CD4-positive, CD25-positive, alpha-beta regulatory T cell (primary cell): Measurements from ENCODE around the gene SDK1. TPM values are rescaled to one million over a fixed set of nuclear protein-coding genes. Genes with fewer than 3 reads are reported as not detected.

Source experiments
- ATAC-seq, 2 donors: fragments of 150-1000 bp; cut with Tn5 transposase; one replicate each; pipeline ENCODE4 v1.10.0; 2021; ENCODE audit warnings: low read depth in 2 of 2, moderate number of reproducible peaks in 2 of 2, moderate library complexity in 1 of 2
- DNase-seq, 3 donors: peaks; one replicate each; pipeline versions ENCODE4 v3.0.0 to v3.0.0-alpha.2; 2012 to 2022; ENCODE audit warnings: mixed read lengths in 1 of 3
- H3K27ac ChIP-seq: one replicate; pipeline ENCODE4 v1.7.0; 2013; ENCODE audit warnings: mild to moderate bottlenecking, low read length; ENCODE audit not compliant: insufficient read depth, poor library complexity, severe bottlenecking
- H3K27me3 ChIP-seq: one replicate; pipeline ENCODE4 v1.7.0; 2013; ENCODE audit warnings: low read length; ENCODE audit not compliant: control insufficient read depth, insufficient read depth
- H3K36me3 ChIP-seq: one replicate; pipeline ENCODE4 v1.7.0; 2013; ENCODE audit warnings: mild to moderate bottlenecking, low read length, moderate library complexity; ENCODE audit not compliant: control insufficient read depth, insufficient read depth
- H3K4me1 ChIP-seq: 2 replicates; pipeline ENCODE4 v1.7.0; 2013; ENCODE audit warnings: mild to moderate bottlenecking, low read length; ENCODE audit not compliant: insufficient read depth, control insufficient read depth, poor library complexity, severe bottlenecking
- H3K4me3 ChIP-seq: one replicate; pipeline ENCODE4 v1.7.0; 2013; ENCODE audit warnings: low read depth, mild to moderate bottlenecking, low read length, moderate library complexity
- H3K9me3 ChIP-seq, 2 experiments: 1 replicate in 1 of 2; 2 replicates in 1 of 2; pipeline ENCODE4 v1.7.0; 2013; ENCODE audit warnings: low read length in 2 of 2, mild to moderate bottlenecking in 1 of 2, moderate library complexity in 1 of 2; ENCODE audit not compliant: control insufficient read depth in 2 of 2
- H3K27ac Mint-ChIP-seq, 3 donors: one replicate each; pipeline ENCODE4 v1.8.0; 2020 to 2022; ENCODE audit warnings: mild to moderate bottlenecking in 3 of 3, mixed read lengths in 3 of 3, moderate library complexity in 2 of 3
- H3K27me3 Mint-ChIP-seq: one replicate; pipeline ENCODE4 v1.8.0; 2022; ENCODE audit warnings: mild to moderate bottlenecking, mixed read lengths
- H3K36me3 Mint-ChIP-seq: one replicate; pipeline ENCODE4 v1.8.0; 2020; ENCODE audit warnings: mixed read lengths
- H3K4me1 Mint-ChIP-seq, 4 donors: one replicate each; pipeline ENCODE4 v1.8.0; 2020 to 2022; ENCODE audit warnings: mixed read lengths in 4 of 4, mild to moderate bottlenecking in 1 of 4
- H3K4me3 Mint-ChIP-seq, 4 donors: one replicate each; pipeline ENCODE4 v1.8.0; 2020 to 2022; ENCODE audit warnings: mild to moderate bottlenecking in 4 of 4, mixed read lengths in 4 of 4, moderate library complexity in 3 of 4
- H3K9me3 Mint-ChIP-seq, 7 donors: one replicate each; pipeline ENCODE4 v1.8.0; 2020 to 2022; ENCODE audit warnings: mixed read lengths in 7 of 7, mild to moderate bottlenecking in 3 of 7, moderate library complexity in 2 of 7
- polyA plus RNA-seq, 4 donors: library from polyadenylated mRNA; unstranded; fragments of 300-500 nt; fragmentation: Illumina TruSeq; gene quantifications; one replicate each; pipeline ENCODE4 v1.2.3, GENCODE V29; 2021
- total RNA-seq: library from RNA; stranded (reverse); gene quantifications from one replicate; pipeline ENCODE4 v1.2.3, GENCODE V29; 2022

SDK1 gene
- total and polyA plus RNA-seq, 5 donors from 2014 or later, result 0.47 TPM; not detected in 4

DNA sequence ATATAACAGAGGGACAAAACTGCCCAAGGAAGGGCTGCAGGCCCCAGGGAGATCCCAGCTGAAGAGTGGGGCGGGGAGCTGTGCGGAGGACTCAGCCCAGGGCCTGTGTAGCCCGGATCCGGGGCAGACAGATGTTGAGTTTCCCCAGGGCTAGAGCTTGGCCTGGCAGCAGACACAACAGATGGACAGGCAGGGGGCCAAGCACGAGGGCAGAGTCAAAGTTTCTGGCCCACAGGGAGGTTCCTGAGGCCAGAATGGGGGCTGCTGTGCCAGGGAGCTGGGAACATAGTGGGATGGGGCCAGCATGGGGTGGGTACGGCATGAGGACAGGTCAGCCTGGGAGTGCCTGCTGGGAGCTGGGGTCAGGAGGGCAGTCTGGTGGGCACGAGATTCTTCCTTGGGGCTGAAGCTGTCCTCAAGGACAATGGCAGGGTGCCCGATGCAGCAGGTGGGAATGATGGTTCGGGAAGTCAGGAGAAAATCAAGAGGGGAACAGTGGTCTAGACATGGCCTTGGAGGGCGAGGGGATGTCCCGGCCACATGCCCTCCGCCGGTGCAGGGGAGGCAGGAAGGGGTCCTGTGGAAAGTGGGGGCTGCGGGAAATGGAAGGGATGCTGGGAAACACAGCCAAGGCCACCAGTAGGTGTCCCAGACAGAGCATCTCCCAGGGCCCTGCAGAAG lies 862.0 kb downstream of the SDK1 start:
- DNase-seq (no peak), ATAC-seq (no peak)
- no peak overlapping the region for H3K4me3 ChIP-seq
- H3K4me1 ChIP-seq, result no peaks in the 10 kb centered on the region
- Mint-ChIP-seq H3K4me1 (no peaks in the 10 kb centered on the region), H3K4me3 (no peak overlapping the region), H3K27me3 (no peaks in the 10 kb centered on the region), H3K27ac (peak overlapping the region in 1 of 3 donors; percentile 69), H3K9me3 (no peaks in the 10 kb centered on the region), H3K36me3 (no peaks in the 10 kb centered on the region)
- no peak overlapping the region for H3K27ac ChIP-seq
- H3K9me3 ChIP-seq, result no peaks in the 10 kb centered on the region
- no peaks in the 10 kb centered on the region for H3K36me3 ChIP-seq
- no peaks in the 10 kb centered on the region for H3K27me3 ChIP-seq

DNA sequence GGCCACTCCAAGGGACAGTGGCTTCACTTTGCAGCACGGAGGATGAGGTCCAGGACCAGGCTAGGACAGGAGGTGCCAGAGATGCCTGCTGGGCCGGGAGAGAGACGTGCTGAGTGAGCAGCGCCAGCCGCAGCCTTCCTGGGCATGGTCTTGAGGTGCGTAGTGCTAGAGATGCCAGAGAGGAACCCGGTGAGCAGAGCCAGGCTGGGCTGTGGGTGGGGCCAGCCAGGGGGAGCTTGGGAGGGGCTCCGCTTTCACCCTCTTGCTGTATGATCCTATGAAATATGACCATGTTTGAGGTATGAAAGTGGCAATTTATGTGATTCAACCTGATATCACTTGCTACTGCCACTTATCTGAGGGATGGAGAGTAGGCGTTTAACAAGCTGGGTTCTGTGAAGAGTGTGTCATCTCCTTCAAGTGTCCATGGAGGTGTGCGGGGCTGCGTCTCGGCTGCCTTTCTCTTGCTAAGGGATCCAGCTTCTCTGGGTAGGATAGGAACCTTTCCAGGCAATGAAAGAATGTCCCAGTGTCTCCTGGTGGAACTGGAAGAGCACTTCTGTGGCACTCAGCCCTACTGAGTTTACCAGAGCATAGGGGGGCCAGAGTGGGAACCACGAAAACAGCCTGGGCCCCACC lies 862.6 kb downstream of the SDK1 start:
- no peaks in the 10 kb centered on the region for H3K4me1 Mint-ChIP-seq
- no peak overlapping the region for H3K4me3 Mint-ChIP-seq
- H3K9me3 Mint-ChIP-seq, result no peaks in the 10 kb centered on the region
- no peaks in the 10 kb centered on the region for H3K36me3 Mint-ChIP-seq
- Histone ChIP-seq H3K9me3 (no peaks in the 10 kb centered on the region), H3K4me3 (no peak overlapping the region), H3K27ac (no peak overlapping the region), H3K27me3 (no peaks in the 10 kb centered on the region), H3K36me3 (no peaks in the 10 kb centered on the region), H3K4me1 (no peaks in the 10 kb centered on the region)
- no peaks in the 10 kb centered on the region for H3K27me3 Mint-ChIP-seq
- no peak for ATAC-seq
- H3K27ac Mint-ChIP-seq, result no peak overlapping the region
- no peak for DNase-seq

DNA sequence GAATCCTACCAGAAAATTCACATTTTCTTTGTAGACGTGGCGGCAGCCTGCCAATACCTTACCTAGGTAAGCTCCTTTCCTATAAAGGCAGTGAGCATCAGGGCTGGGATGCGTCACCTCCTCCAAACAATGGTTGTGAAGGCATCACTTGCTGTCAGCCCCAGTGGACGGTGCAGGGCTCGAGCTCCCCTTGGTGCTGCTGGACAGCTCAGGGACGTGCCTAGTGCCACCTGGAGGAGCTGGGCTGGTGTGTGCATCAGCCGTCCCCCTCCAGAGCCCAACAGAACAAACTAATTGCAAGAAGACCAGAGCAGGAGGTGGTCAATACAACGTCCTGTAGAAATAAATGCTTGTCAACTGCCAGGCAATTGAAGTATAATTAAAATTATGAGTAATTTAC lies 863.5 kb downstream of the SDK1 start:
- no peak for ATAC-seq

DNA sequence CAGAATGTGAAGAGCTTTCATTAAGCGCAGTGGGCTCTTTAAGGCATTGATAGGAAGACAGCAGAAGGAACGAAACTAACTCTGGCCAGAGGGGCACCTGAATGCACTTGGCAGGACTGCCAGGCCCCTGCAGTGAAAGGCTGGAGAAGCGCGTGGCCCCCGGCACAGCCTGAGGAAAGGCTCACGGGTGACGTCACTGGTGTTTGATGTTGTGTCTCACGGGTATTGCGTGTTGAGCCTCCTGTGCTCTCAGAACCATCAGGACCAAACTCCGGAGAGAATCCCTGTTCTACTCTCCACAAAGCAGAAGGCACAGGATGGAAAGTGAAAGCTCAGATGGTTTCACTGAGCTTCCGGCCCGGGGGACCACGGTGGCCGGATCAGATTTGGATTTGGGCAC lies 865.3 kb downstream of the SDK1 start:
- no peaks in the 10 kb centered on the region for H3K9me3 ChIP-seq
- DNase-seq (no peak), ATAC-seq (no peak)
- Mint-ChIP-seq H3K36me3 (no peaks in the 10 kb centered on the region), H3K4me1 (no peaks in the 10 kb centered on the region), H3K4me3 (no peak overlapping the region), H3K9me3 (no peaks in the 10 kb centered on the region), H3K27ac (no peak overlapping the region), H3K27me3 (no peaks in the 10 kb centered on the region)
- no peak overlapping the region for H3K4me3 ChIP-seq
- no peaks in the 10 kb centered on the region for H3K4me1 ChIP-seq
- no peaks in the 10 kb centered on the region for H3K27me3 ChIP-seq
- H3K36me3 ChIP-seq, result no peaks in the 10 kb centered on the region
- H3K27ac ChIP-seq, result no peak overlapping the region

More for the DNA sequence above, 863.5 kb downstream of the SDK1 start:
- Histone ChIP-seq H3K27me3 (no peaks in the 10 kb centered on the region), H3K27ac (no peak overlapping the region), H3K9me3 (no peaks in the 10 kb centered on the region), H3K4me3 (no peak overlapping the region), H3K4me1 (no peaks in the 10 kb centered on the region), H3K36me3 (no peaks in the 10 kb centered on the region)
- Mint-ChIP-seq H3K27ac (no peak overlapping the region), H3K4me1 (no peaks in the 10 kb centered on the region), H3K9me3 (no peaks in the 10 kb centered on the region), H3K36me3 (no peaks in the 10 kb centered on the region), H3K4me3 (no peak overlapping the region), H3K27me3 (no peaks in the 10 kb centered on the region)
- DNase-seq, result no peak

DNA sequence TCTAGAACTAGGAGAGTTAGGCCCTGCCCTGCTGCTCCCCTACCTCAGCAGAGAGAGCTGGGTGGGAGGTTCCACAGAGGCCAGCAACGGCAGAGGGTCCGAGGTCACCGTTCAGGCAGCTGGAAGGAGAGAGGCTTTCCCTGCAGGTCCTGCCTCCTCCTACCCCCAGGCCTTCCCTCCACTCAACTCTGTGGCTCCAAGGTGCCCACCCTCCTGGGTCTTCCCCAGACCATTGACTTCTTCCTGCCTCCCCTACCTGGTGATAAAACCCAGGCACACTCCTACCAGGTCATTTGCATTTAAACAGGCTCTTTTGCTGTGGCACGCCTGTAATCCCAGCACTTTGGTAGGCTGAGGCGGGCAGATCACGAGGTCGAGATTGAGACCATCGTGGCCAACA lies 865.8 kb downstream of the SDK1 start:
- Mint-ChIP-seq H3K36me3 (no peaks in the 10 kb centered on the region), H3K4me3 (no peak overlapping the region), H3K27me3 (no peaks in the 10 kb centered on the region), H3K9me3 (no peaks in the 10 kb centered on the region), H3K27ac (no peak overlapping the region), H3K4me1 (no peaks in the 10 kb centered on the region)
- Histone ChIP-seq H3K27me3 (no peaks in the 10 kb centered on the region), H3K4me3 (no peak overlapping the region), H3K4me1 (no peaks in the 10 kb centered on the region), H3K27ac (no peak overlapping the region), H3K9me3 (no peaks in the 10 kb centered on the region), H3K36me3 (no peaks in the 10 kb centered on the region)
- ATAC-seq, result no peak
- no peak for DNase-seq

DNA sequence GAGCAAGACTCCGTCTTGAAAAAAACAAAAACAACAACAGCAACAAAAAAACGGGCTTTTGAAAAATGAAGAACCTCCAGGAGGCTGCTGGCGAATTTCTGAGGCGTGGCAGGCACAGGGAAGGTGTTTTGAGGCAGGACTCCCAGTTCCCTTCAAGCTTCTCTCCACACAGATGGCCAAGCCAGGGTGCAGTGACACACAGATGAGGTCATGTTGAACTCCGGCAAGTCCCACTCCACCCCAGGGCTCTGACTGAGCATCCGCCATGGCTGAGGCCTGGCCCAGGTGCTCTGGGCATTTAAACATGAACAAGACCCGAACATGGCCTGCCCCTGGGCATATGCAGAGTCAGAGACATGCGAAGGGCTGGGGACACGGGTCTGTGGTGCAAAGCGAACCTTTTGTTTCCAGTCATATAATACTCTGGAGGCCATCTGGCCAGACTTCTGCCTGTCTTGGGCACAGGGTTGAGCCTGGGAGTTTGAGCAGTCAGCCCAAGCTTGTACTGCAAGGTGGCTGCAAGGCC lies 866.4 kb downstream of the SDK1 start:
- no peak overlapping the region for H3K4me3 ChIP-seq
- H3K9me3 ChIP-seq, result no peaks in the 10 kb centered on the region
- H3K4me1 ChIP-seq, result no peaks in the 10 kb centered on the region
- no peak overlapping the region for H3K4me3 Mint-ChIP-seq
- H3K36me3 Mint-ChIP-seq, result no peaks in the 10 kb centered on the region
- no peaks in the 10 kb centered on the region for H3K4me1 Mint-ChIP-seq
- no peak overlapping the region for H3K27ac Mint-ChIP-seq
- ATAC-seq (no peak), DNase-seq (no peak)
- no peaks in the 10 kb centered on the region for H3K9me3 Mint-ChIP-seq
- no peaks in the 10 kb centered on the region for H3K27me3 Mint-ChIP-seq
- H3K27ac ChIP-seq, result no peak overlapping the region
- no peaks in the 10 kb centered on the region for H3K27me3 ChIP-seq
- H3K36me3 ChIP-seq, result no peaks in the 10 kb centered on the region

DNA sequence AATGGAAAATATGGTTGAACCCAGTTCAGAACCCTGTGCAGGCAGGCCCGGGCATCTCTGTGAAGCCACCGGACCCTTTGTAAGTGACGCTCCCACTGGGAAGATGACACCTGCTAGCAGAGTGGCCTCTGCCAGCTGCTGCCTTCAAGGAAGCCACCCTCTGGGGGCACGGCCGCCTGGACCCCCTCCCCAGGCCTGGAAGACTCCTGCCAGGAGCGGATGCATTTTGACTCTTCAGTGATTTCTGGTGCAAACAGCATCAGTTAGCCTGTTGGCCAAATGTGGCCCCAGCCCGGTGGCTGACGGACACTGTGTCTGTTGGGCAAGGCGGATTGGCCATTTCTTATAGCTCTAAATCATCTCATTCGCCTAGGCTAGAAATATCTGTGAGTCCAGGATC lies 867.0 kb downstream of the SDK1 start:
- no peaks in the 10 kb centered on the region for H3K4me1 ChIP-seq
- Mint-ChIP-seq H3K9me3 (peaks cover 0 to under 1% (median 0%) of the 10 kb centered on the region in 7 donors), H3K4me3 (no peak overlapping the region), H3K36me3 (no peaks in the 10 kb centered on the region), H3K27ac (no peak overlapping the region), H3K4me1 (no peaks in the 10 kb centered on the region), H3K27me3 (no peaks in the 10 kb centered on the region)
- no peak overlapping the region for H3K27ac ChIP-seq
- H3K36me3 ChIP-seq, result no peaks in the 10 kb centered on the region
- no peak for DNase-seq
- ATAC-seq, result no peak
- no peaks in the 10 kb centered on the region for H3K27me3 ChIP-seq
- H3K9me3 ChIP-seq, result no peaks in the 10 kb centered on the region
- H3K4me3 ChIP-seq, result no peak overlapping the region

DNA sequence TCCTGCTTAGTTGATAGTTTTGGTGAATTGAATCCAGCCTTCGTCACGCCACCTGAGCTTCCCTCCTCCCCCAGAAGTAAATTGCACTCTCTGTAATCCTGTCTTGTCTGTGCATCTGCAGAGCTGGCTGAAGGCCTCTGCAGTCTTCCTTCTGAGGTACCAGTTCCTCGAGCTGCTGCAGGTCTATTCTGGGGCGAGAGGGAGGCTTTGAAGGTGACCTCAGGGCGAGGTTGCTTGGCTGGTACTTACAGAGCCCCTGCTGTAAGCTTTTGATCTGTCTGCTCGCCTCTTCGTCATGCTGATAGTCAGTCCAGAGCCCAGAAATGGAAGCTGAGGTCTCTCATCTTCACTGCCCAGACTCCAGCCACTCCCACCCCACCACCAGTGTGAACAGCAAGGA lies 867.5 kb downstream of the SDK1 start:
- no peaks in the 10 kb centered on the region for H3K4me1 Mint-ChIP-seq
- DNase-seq (no peak), ATAC-seq (no peak)
- no peak overlapping the region for H3K27ac Mint-ChIP-seq
- no peaks in the 10 kb centered on the region for H3K4me1 ChIP-seq
- H3K27me3 ChIP-seq, result no peaks in the 10 kb centered on the region
- H3K36me3 Mint-ChIP-seq, result no peaks in the 10 kb centered on the region
- no peak overlapping the region for H3K27ac ChIP-seq
- no peak overlapping the region for H3K4me3 ChIP-seq
- no peaks in the 10 kb centered on the region for H3K9me3 ChIP-seq
- no peak overlapping the region for H3K4me3 Mint-ChIP-seq
- peaks cover 0 to 2% (median 0%) of the 10 kb centered on the region in 7 donors for H3K9me3 Mint-ChIP-seq
- H3K36me3 ChIP-seq, result no peaks in the 10 kb centered on the region
- no peaks in the 10 kb centered on the region for H3K27me3 Mint-ChIP-seq
